SK-N-SH (cell line): ENCODE measurements around the gene LHX4. TPM values are rescaled to one million over a fixed set of nuclear protein-coding genes. Genes with fewer than 3 reads are reported as not detected.
A peak's percentile ranks its signal among the peaks of the same experiment; 100 is the strongest.

Source experiments
- CTCF ChIA-PET: fragments of 300-600, 350-600 bp; formaldehyde crosslinking; extraction: SDS; loops from one replicate; lab custom pipeline; 2021; lab: Yijun Ruan, JAX
- POLR2A ChIA-PET: fragments of 350-600 bp; sonication (Branson Sonifier 250); formaldehyde crosslinking; extraction: SDS; loops from one replicate; lab custom pipeline; 2020; ENCODE audit warnings: antibody characterized with exemption, inconsistent platforms; lab: Yijun Ruan, JAX
- DNase-seq: peaks from one replicate; pipeline ENCODE4 v3.0.0; 2012
- H2AFZ ChIP-seq: fragments of 200-600 bp; sonication (generic); 2 replicates; pipeline ENCODE4 v1.8.1; 2016; ENCODE audit warnings: antibody characterized with exemption, mild to moderate bottlenecking, low read depth
- H3F3A ChIP-seq: fragments of 200-600 bp; sonication (generic); replicated peaks from 2 replicates; pipeline ENCODE3; 2016; ENCODE audit warnings: antibody characterized with exemption, mild to moderate bottlenecking; ENCODE audit not compliant: insufficient read depth
- H3K27ac ChIP-seq, 2 experiments: fragments of 200-500 bp in 1 of 2; fragments of 200-600 bp in 1 of 2; sonication (Bioruptor generic) in 1 of 2; sonication (generic), shearing (Covaris generic) in 1 of 2; 2 replicates each; pipeline versions ENCODE4 v1.5.1 to v1.6.1; 2014 to 2016; ENCODE audit warnings: low read depth in 2 of 2, inconsistent platforms in 1 of 2, low read length in 1 of 2, mild to moderate bottlenecking in 1 of 2, mixed read lengths in 1 of 2
- H3K27me3 ChIP-seq: fragments of 200-600 bp; sonication (generic), shearing (Covaris generic); 2 replicates; pipeline ENCODE4 v1.6.1; 2016; ENCODE audit warnings: mixed run types; ENCODE audit not compliant: insufficient read depth
- H3K36me3 ChIP-seq, 2 experiments: fragments of 200-500 bp in 1 of 2; fragments of 200-600 bp in 1 of 2; sonication (Bioruptor generic) in 1 of 2; sonication (generic) in 1 of 2; replicated peaks in 1 of 2; 2 replicates each; pipeline versions ENCODE3 to v1.5.1; 2014 to 2016; ENCODE audit warnings: low read length in 1 of 2, mild to moderate bottlenecking in 1 of 2; ENCODE audit not compliant: insufficient read depth in 2 of 2, control insufficient read depth in 1 of 2
- H3K4me1 ChIP-seq, 2 experiments: fragments of 200-500 bp in 1 of 2; fragments of 200-600 bp in 1 of 2; sonication (Bioruptor generic) in 1 of 2; sonication (generic), shearing (Covaris generic) in 1 of 2; 2 replicates each; pipeline versions ENCODE4 v1.5.1 to v1.6.1; 2014 to 2016; ENCODE audit warnings: low read depth in 1 of 2, low read length in 1 of 2, mixed run types in 1 of 2; ENCODE audit not compliant: insufficient read depth in 2 of 2, control insufficient read depth in 1 of 2
- H3K4me2 ChIP-seq: fragments of 200-600 bp; sonication (generic), shearing (Covaris generic); 2 replicates; pipeline ENCODE4 v1.6.1; 2017; ENCODE audit warnings: mixed run types
- H3K4me3 ChIP-seq, 2 experiments: fragments of 200-500 bp in 1 of 2; fragments of 200-600 bp in 1 of 2; sonication (Bioruptor generic) in 1 of 2; sonication (generic), shearing (Covaris generic) in 1 of 2; 2 replicates each; pipeline versions ENCODE4 v1.5.1 to v1.8.1; 2014 to 2016; ENCODE audit warnings: low read depth in 2 of 2, inconsistent platforms in 1 of 2, low read length in 1 of 2, mild to moderate bottlenecking in 1 of 2, mixed read lengths in 1 of 2, moderate library complexity in 1 of 2
- H3K79me2 ChIP-seq: fragments of 200-600 bp; sonication (generic); 2 replicates; pipeline ENCODE4 v1.8.1; 2017; ENCODE audit warnings: mild to moderate bottlenecking; ENCODE audit not compliant: insufficient read depth
- H3K9ac ChIP-seq: fragments of 200-600 bp; sonication (generic); 2 replicates; pipeline ENCODE4 v1.6.1; 2017; ENCODE audit warnings: mixed run types
- H3K9me2 ChIP-seq: fragments of 200-600 bp; sonication (generic); 2 replicates; pipeline ENCODE4 v1.6.1; 2017; ENCODE audit warnings: mixed run types
- H3K9me3 ChIP-seq: fragments of 200-600 bp; sonication (generic); 2 replicates; pipeline ENCODE4 v1.6.1; 2017; ENCODE audit warnings: mixed run types, mild to moderate bottlenecking, moderate library complexity
- H4K20me1 ChIP-seq: fragments of 200-600 bp; sonication (generic); 2 replicates; pipeline ENCODE4 v1.6.1; 2017; ENCODE audit warnings: mild to moderate bottlenecking, mixed run types; ENCODE audit not compliant: insufficient read depth
- EP300 ChIP-seq, 2 experiments: IDR thresholded peaks; 2 replicates each; pipeline versions ENCODE4 v1.4.0 to v1.6.1; 2012; ENCODE audit warnings: borderline replicate concordance in 1 of 2, low read depth in 1 of 2, low read length in 1 of 2
- FOXJ3 ChIP-seq: sonication (generic); formaldehyde crosslinking; IDR thresholded peaks from 2 replicates; pipeline ENCODE4 v1.5.1; 2020; ENCODE audit warnings: mild to moderate bottlenecking, missing genetic modification reagents
- GABPA ChIP-seq: IDR thresholded peaks from 2 replicates; pipeline ENCODE4 v1.4.0; 2012; ENCODE audit warnings: low read depth, mild to moderate bottlenecking
- IRF3 ChIP-seq: fragments of 150-350 bp; IDR thresholded peaks from 2 replicates; pipeline ENCODE4 v1.6.1; 2016; ENCODE audit warnings: mild to moderate bottlenecking, low read depth, low read length
- JUND ChIP-seq: IDR thresholded peaks from 2 replicates; pipeline ENCODE4 v1.4.0; 2012
- MAX ChIP-seq: IDR thresholded peaks from 2 replicates; pipeline ENCODE4 v1.4.0; 2012; ENCODE audit warnings: low read depth
- NFIC ChIP-seq: IDR thresholded peaks from 2 replicates; pipeline ENCODE4 v1.4.0; 2012; ENCODE audit warnings: borderline replicate concordance
- PBX3 ChIP-seq: IDR thresholded peaks from 2 replicates; pipeline ENCODE4; 2012
- POLR2AphosphoS5 ChIP-seq: IDR thresholded peaks from 2 replicates; pipeline ENCODE4 v1.6.1; 2012; ENCODE audit warnings: low read depth, low read length
- RCOR1 ChIP-seq: fragments of 150-350 bp; IDR thresholded peaks from 2 replicates; pipeline ENCODE4 v1.6.1; 2017; ENCODE audit warnings: antibody characterized with exemption, low read length
- REST ChIP-seq: IDR thresholded peaks from 2 replicates; pipeline ENCODE4 v1.6.1; 2012; ENCODE audit warnings: mild to moderate bottlenecking, low read depth, low read length, moderate library complexity
- SIN3A ChIP-seq: IDR thresholded peaks from 2 replicates; pipeline ENCODE4 v1.6.1; 2012; ENCODE audit warnings: low read depth, mild to moderate bottlenecking, low read length, moderate library complexity, borderline replicate concordance
- USF2 ChIP-seq: fragments of 150-350 bp; IDR thresholded peaks from 2 replicates; pipeline ENCODE4 v1.6.1; 2017; ENCODE audit warnings: antibody characterized with exemption, low read length, low read depth, borderline replicate concordance
- YY1 ChIP-seq: IDR thresholded peaks from 2 replicates; pipeline ENCODE4 v1.4.0; 2012; ENCODE audit warnings: low read depth, mild to moderate bottlenecking
- WGBS: methylation state at CpG from one replicate; pipeline ENCODE4 v1.1.6; 2017; ENCODE audit warnings: low lambda C conversion rate; 5-methylcytosine and 5-hydroxymethylcytosine counted together
- polyA plus RNA-seq, 3 experiments: library from polyadenylated mRNA; depleted of rRNA; stranded (reverse); fragments of >200 nt; gene quantifications; 2 replicates each; pipeline ENCODE4 v1.2.3, GENCODE V29; 2012

Gene LHX4
- polyA plus RNA-seq, 1 of the 3 experiments (the other 2 are of a cell fraction): not detected

- TF ChIP-seq PBX3: no peak
These were observed 31.6 kb downstream of the LHX4 start (continued) for GRCh38 chr1:180261524-180262155.

GRCh38 chr1:180262628-180263488, 32.8 kb downstream of the LHX4 start:
- H3K4me1 ChIP-seq: peaks cover 0 to 7% of the 10 kb centered on the region in 2 experiments; a peak in 1 of 4 replicates
- CTCF ChIA-PET: interaction anchor here (3.0 kb wide), 1 partner anchor 10 kb away, joined by 25 read pairs; no protein-coding TSS in a partner anchor
- H4K20me1 ChIP-seq: no peaks in the 10 kb centered on the region
- H3K27ac ChIP-seq: no peak overlapping the region
- no peaks in the 10 kb centered on the region for H3K79me2 ChIP-seq
- no peaks in the 10 kb centered on the region for H3K9me3 ChIP-seq
- DNase-seq: no peak
- no peak overlapping the region for H3K9ac ChIP-seq
- no peaks in the 10 kb centered on the region for H3K27me3 ChIP-seq
- no peak overlapping the region for H3K4me3 ChIP-seq
- POLR2A ChIA-PET: no interaction called here
- H3K9me2 ChIP-seq: no peaks in the 10 kb centered on the region
- 71% methylated on average over 12 of the region's 12 CpGs for WGBS
- TF ChIP-seq NFIC (peak; percentile 61), YY1 (no peak)
- TF ChIP-seq, all 33 proteins: peak for 1
- Histone ChIP-seq H3K36me3 (no peaks in the 10 kb centered on the region), H2AFZ (no peak overlapping the region), H3F3A (no peaks in the 10 kb centered on the region), H3K4me2 (no peak overlapping the region)

GRCh38 chr1:180264595-180264994, 34.5 kb downstream of the LHX4 start:
- H2AFZ ChIP-seq: no peak overlapping the region
- H3K27me3 ChIP-seq: no peaks in the 10 kb centered on the region
- no peak for DNase-seq
- ChIA-PET CTCF (no interaction called here), POLR2A (no interaction called here)
- H3K4me2 ChIP-seq: no peak overlapping the region
- H3K9me3 ChIP-seq: no peaks in the 10 kb centered on the region
- H3K9me2 ChIP-seq: no peaks in the 10 kb centered on the region
- 89% methylated on average over 2 of the region's 2 CpGs for WGBS
- H3F3A ChIP-seq: no peaks in the 10 kb centered on the region
- peaks cover 0 to 7% of the 10 kb centered on the region in 2 experiments; a peak in 1 of 4 replicates for H3K4me1 ChIP-seq
- no peaks in the 10 kb centered on the region for H4K20me1 ChIP-seq
- H3K4me3 ChIP-seq: no peak overlapping the region
- no peaks in the 10 kb centered on the region for H3K79me2 ChIP-seq
- H3K9ac ChIP-seq: no peak overlapping the region
- H3K27ac ChIP-seq: no peak overlapping the region
- H3K36me3 ChIP-seq: no peaks in the 10 kb centered on the region
- no peak for TF ChIP-seq RCOR1
- no peak for TF ChIP-seq PBX3
- TF ChIP-seq REST: no peak
- TF ChIP-seq SIN3A: no peak
- no peak for TF ChIP-seq EP300 (IDR thresholded peaks at IDR 0.05; ENCODE audit: borderline replicate concordance in 1 of 2, low read depth in 1 of 2, low read length in 1 of 2)
- no peak for TF ChIP-seq IRF3
- TF ChIP-seq POLR2AphosphoS5: no peak
- TF ChIP-seq USF2: no peak
- no peak for TF ChIP-seq FOXJ3 (CRISPR knock-in tag)
- no peak for TF ChIP-seq MAX
- TF ChIP-seq GABPA: no peak
- TF ChIP-seq JUND: no peak
